ENCODE data around the gene SHF. TPM values are rescaled to one million over a fixed set of nuclear protein-coding genes. Genes with fewer than 3 reads are reported as not detected.

SHF gene
- total RNA-seq, 1 experiment from 2014 or later: 42.9 TPM

GRCh38 chr15:45121020-45121419, 66.7 kb downstream of the SHF start:
- Histone ChIP-seq H3K36me3 (ENCODE audit: insufficient read depth, low read length, poor library complexity, severe bottlenecking) (no peaks in the 10 kb centered on the region), H3K27me3 (replicated peaks; ENCODE audit: insufficient read depth, low read depth, low read length, poor library complexity) (no peaks in the 10 kb centered on the region), H3K4me1 (ENCODE audit: insufficient read depth, low read length, poor library complexity, severe bottlenecking) (peaks cover 4% of the 10 kb centered on the region), H3K9me3 (ENCODE audit: low read depth, low read length, poor library complexity, severe bottlenecking) (no peaks in the 10 kb centered on the region), H3K27ac (ENCODE audit: low read depth, low read length, poor library complexity, severe bottlenecking) (no peak overlapping the region), H3K4me3 (ENCODE audit: low read depth, low read length, poor library complexity, severe bottlenecking) (no peak overlapping the region)
- no peak for DNase-seq (ENCODE audit: low spot score)
- BruUV-seq (replicated peaks): no TSS peak
- ChIA-PET POLR2A (ENCODE audit: low non-redundant PET) (no interaction called here), CTCF (no interaction called here)
- TF ChIP-seq EZH2 (IDR thresholded peaks at IDR 0.05; ENCODE audit: borderline replicate concordance, low read depth, low read length, poor library complexity, severe bottlenecking) (no peak), CTCF (conservative IDR thresholded peaks at IDR 0.05; ENCODE audit: low read depth, low read length) (no peak)
- intact Hi-C loops (cut with micrococcal nuclease; ENCODE audit: unreplicated experiment): no loop called here

- no TSS peak for BruUV-seq (replicated peaks)
- intact Hi-C loops (cut with micrococcal nuclease; ENCODE audit: unreplicated experiment): no loop called here
- ChIA-PET CTCF (no interaction called here), POLR2A (ENCODE audit: low non-redundant PET) (no interaction called here)
- H3K36me3 ChIP-seq (ENCODE audit: insufficient read depth, low read length, poor library complexity, severe bottlenecking): no peaks in the 10 kb centered on the region
- H3K9me3 ChIP-seq (ENCODE audit: low read depth, low read length, poor library complexity, severe bottlenecking): no peaks in the 10 kb centered on the region
- no peaks in the 10 kb centered on the region for H3K27me3 ChIP-seq (replicated peaks; ENCODE audit: insufficient read depth, low read depth, low read length, poor library complexity)
- no peak for DNase-seq (ENCODE audit: low spot score)
- H3K27ac ChIP-seq (ENCODE audit: low read depth, low read length, poor library complexity, severe bottlenecking): no peak overlapping the region
- H3K4me1 ChIP-seq (ENCODE audit: insufficient read depth, low read length, poor library complexity, severe bottlenecking): peaks cover 4% of the 10 kb centered on the region
- no peak overlapping the region for H3K4me3 ChIP-seq (ENCODE audit: low read depth, low read length, poor library complexity, severe bottlenecking)
- no peak for TF ChIP-seq CTCF (conservative IDR thresholded peaks at IDR 0.05; ENCODE audit: low read depth, low read length)
- no peak for TF ChIP-seq EZH2 (IDR thresholded peaks at IDR 0.05; ENCODE audit: borderline replicate concordance, low read depth, low read length, poor library complexity, severe bottlenecking)
Observed at GRCh38 chr15:45120081-45120972, 67.4 kb downstream of the SHF start.

GRCh38 chr15:45118996-45119395, 68.8 kb downstream of the SHF start:
- BruUV-seq (replicated peaks): no TSS peak
- ChIA-PET CTCF (interaction anchor here (0.8 to 1.4 kb wide), 4 partner anchors 8 to 308 kb away, joined by 4 to 10 read pairs (median 6); no protein-coding TSS in a partner anchor), POLR2A (ENCODE audit: low non-redundant PET) (no interaction called here)
- Histone ChIP-seq H3K36me3 (ENCODE audit: insufficient read depth, low read length, poor library complexity, severe bottlenecking) (no peaks in the 10 kb centered on the region), H3K4me1 (ENCODE audit: insufficient read depth, low read length, poor library complexity, severe bottlenecking) (peaks cover 4% of the 10 kb centered on the region), H3K4me3 (ENCODE audit: low read depth, low read length, poor library complexity, severe bottlenecking) (no peak overlapping the region), H3K9me3 (ENCODE audit: low read depth, low read length, poor library complexity, severe bottlenecking) (no peaks in the 10 kb centered on the region), H3K27ac (ENCODE audit: low read depth, low read length, poor library complexity, severe bottlenecking) (no peak overlapping the region), H3K27me3 (replicated peaks; ENCODE audit: insufficient read depth, low read depth, low read length, poor library complexity) (peaks cover 10% of the 10 kb centered on the region)
- no peak for TF ChIP-seq EZH2 (IDR thresholded peaks at IDR 0.05; ENCODE audit: borderline replicate concordance, low read depth, low read length, poor library complexity, severe bottlenecking)
- no peak for TF ChIP-seq CTCF (conservative IDR thresholded peaks at IDR 0.05; ENCODE audit: low read depth, low read length)
- no peak for DNase-seq (ENCODE audit: low spot score)
- intact Hi-C loops (cut with micrococcal nuclease; ENCODE audit: unreplicated experiment): loop anchor here (5.0 to 10.0 kb wide), 2 partner anchors 147 to 534 kb away; no protein-coding TSS in a partner anchor
